Colonic mucosa (tissue), 4 donors: Measurements from ENCODE around the gene CD2AP. TPM values are rescaled to one million over a fixed set of nuclear protein-coding genes. Genes with fewer than 3 reads are reported as not detected.

Experiments
- DNase-seq: peaks from one replicate; pipeline ENCODE4 v3.0.0-alpha.2; 2020
- H3K27ac ChIP-seq: fragments of 200-600 bp; one replicate; pipeline ENCODE4 v1.8.0; 2021
- H3K27me3 ChIP-seq: fragments of 200-600 bp; one replicate; pipeline ENCODE4 v1.8.0; 2021
- H3K36me3 ChIP-seq: fragments of 200-600 bp; one replicate; pipeline ENCODE4 v1.8.0; 2021
- H3K4me1 ChIP-seq: fragments of 200-600 bp; one replicate; pipeline ENCODE4 v1.8.0; 2021; ENCODE audit warnings: mild to moderate bottlenecking
- H3K4me3 ChIP-seq: fragments of 200-600 bp; one replicate; pipeline ENCODE4 v1.8.0; 2021
- H3K9ac ChIP-seq, 2 donors: one replicate each; pipeline ENCODE4 v1.7.0; 2013; ENCODE audit warnings: control low read depth in 2 of 2, low read depth in 2 of 2, low read length in 2 of 2
- H3K9me3 ChIP-seq: fragments of 200-600 bp; one replicate; pipeline ENCODE4 v1.8.0; 2021
- intact Hi-C: fragments of 100-400 bp; cut with DNase I; formaldehyde crosslinking; loops from one replicate; pipeline ENCODE4 v1.14.1; 2022
- total RNA-seq, 2 donors: library from RNA; stranded (reverse); fragmentation: NEBNext Ultra II Directional in 1 of 2; extraction: Animal tissue kit (Norgen Biotek cat#: 25700) in 1 of 2; gene quantifications; one replicate each; pipeline ENCODE4 v1.2.1, GENCODE V29; 2021
- TF ChIP-seq, protein P1 (sequence below): fragments of 200-600 bp; IDR thresholded peaks from one replicate; pipeline ENCODE4 v1.8.0; 2022; ENCODE audit warnings: antibody characterized with exemption, mild to moderate bottlenecking
- donor health status: healthy.
- donor health status: DM: no; HTN: no; CAD: no.
- donor health status: DM: no; HTN: no; CAD: no.

CD2AP gene
- total RNA-seq, 2 donors from 2014 or later = 83.1 to 146 TPM

DNA sequence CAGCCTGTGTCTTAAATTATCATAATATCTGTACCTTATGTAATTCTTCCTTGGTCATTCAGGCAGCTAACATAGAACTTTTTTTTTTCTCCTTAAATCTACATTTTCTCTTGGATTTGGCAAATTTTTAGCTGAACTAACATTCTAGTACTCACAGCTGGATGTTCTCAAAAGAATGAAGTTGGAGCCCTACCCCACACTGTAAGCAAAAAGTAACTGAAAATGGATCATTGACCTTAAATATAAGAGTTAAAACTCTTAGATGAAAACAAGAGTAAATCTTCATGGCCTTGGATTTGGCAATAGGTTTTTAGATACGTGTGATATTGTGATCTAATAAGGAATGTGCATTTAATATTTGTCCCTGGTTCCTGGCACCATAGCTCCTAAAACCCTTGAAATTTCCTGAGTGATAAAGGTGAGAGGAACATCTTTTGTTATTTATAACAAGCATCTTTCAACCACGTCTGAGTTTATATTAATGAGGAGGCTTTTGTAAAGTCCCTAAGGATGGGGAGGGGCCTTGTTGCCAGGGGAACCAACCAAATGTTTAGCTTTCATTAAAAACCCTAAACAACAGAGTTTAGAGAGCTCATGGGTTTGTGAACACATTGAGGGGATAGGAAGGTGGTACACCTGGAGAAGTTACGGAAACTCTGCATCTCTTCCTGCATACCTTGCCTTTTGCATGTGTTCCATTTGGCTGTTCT is 114.7 kb downstream of the CD2AP start:
- intact Hi-C loops = no loop called here
- Histone ChIP-seq H3K36me3 (peaks cover 4% of the 10 kb centered on the region), H3K4me1 (no peaks in the 10 kb centered on the region), H3K27ac (no peak overlapping the region), H3K27me3 (no peaks in the 10 kb centered on the region), H3K4me3 (no peak overlapping the region), H3K9me3 (no peaks in the 10 kb centered on the region), H3K9ac (no peak overlapping the region)
- TF ChIP-seq, protein P1, sequence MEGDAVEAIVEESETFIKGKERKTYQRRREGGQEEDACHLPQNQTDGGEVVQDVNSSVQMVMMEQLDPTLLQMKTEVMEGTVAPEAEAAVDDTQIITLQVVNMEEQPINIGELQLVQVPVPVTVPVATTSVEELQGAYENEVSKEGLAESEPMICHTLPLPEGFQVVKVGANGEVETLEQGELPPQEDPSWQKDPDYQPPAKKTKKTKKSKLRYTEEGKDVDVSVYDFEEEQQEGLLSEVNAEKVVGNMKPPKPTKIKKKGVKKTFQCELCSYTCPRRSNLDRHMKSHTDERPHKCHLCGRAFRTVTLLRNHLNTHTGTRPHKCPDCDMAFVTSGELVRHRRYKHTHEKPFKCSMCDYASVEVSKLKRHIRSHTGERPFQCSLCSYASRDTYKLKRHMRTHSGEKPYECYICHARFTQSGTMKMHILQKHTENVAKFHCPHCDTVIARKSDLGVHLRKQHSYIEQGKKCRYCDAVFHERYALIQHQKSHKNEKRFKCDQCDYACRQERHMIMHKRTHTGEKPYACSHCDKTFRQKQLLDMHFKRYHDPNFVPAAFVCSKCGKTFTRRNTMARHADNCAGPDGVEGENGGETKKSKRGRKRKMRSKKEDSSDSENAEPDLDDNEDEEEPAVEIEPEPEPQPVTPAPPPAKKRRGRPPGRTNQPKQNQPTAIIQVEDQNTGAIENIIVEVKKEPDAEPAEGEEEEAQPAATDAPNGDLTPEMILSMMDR = no peak
- no peak for DNase-seq

DNA sequence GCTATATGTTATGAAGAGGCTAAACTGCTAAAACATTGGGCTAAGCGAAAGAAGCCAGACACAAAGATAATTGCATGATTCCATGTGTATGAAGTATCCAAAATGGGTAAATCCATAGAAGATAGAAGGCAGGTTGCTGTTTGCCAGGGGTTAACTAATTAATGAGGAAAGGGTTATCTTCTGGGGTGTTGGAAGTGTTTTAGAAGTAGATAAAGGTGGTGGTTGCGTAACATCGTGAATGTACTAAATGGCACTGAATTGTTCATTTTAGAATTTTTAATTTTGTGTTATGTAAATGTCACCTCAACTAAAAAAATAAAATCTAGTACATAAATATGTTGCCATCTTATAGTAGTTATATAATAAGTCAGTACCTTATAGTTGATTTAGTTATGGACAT is 116.4 kb downstream of the CD2AP start:
- no peaks in the 10 kb centered on the region for H3K27me3 ChIP-seq
- no peaks in the 10 kb centered on the region for H3K9me3 ChIP-seq
- DNase-seq = no peak
- no peak overlapping the region for H3K27ac ChIP-seq
- H3K9ac ChIP-seq = no peak overlapping the region
- H3K4me1 ChIP-seq = no peaks in the 10 kb centered on the region
- intact Hi-C loops = no loop called here
- TF ChIP-seq, protein P1 = no peak
- H3K36me3 ChIP-seq = no peaks in the 10 kb centered on the region
- no peak overlapping the region for H3K4me3 ChIP-seq

DNA sequence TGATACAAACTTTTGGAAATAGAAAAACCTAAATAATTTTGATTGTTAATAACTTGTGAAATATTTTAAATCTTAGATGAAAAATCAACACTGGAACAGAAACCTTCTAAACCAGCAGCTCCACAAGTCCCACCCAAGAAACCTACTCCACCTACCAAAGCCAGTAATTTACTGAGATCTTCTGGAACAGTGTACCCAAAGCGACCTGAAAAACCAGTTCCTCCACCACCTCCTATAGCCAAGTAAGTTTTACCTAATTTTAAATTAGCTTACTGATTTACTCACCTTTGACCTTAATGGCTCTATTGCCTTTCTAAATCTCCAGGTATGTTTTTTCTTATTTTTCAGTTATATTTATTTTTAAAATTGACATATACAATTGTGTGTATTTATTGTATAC is 118.2 kb downstream of the CD2AP start:
- intact Hi-C loops = no loop called here
- H3K4me1 ChIP-seq = no peaks in the 10 kb centered on the region
- H3K9me3 ChIP-seq = no peaks in the 10 kb centered on the region
- peak overlapping the region; percentile 31 for H3K27ac ChIP-seq
- H3K4me3 ChIP-seq = no peak overlapping the region
- H3K36me3 ChIP-seq = no peaks in the 10 kb centered on the region
- TF ChIP-seq, protein P1 = no peak
- no peak overlapping the region for H3K9ac ChIP-seq
- peak; percentile 80 for DNase-seq
- H3K27me3 ChIP-seq = no peaks in the 10 kb centered on the region

DNA sequence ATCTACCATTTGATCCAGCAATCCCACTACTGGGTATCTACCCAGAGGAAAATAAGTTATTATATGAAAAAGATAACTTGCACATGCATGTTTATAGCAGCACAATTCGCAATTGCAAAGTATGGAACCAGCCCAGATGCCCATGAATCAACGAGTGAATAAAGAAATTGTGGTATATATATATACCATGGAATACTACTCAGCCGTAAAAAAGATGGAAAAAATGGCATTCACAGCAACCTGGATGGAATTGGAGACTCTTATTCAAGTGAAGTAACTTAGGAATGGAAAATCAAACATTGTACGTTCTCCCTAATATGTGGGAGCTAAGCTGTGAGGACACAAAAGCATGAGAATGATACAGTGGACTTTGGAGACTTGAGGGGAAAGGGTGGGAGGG is 120.8 kb downstream of the CD2AP start:
- no peaks in the 10 kb centered on the region for H3K36me3 ChIP-seq
- H3K27me3 ChIP-seq = no peaks in the 10 kb centered on the region
- H3K9me3 ChIP-seq = no peaks in the 10 kb centered on the region
- DNase-seq = no peak
- no peak overlapping the region for H3K4me3 ChIP-seq
- no peak overlapping the region for H3K27ac ChIP-seq
- TF ChIP-seq, protein P1 = no peak
- intact Hi-C loops = no loop called here
- H3K9ac ChIP-seq = no peak overlapping the region
- H3K4me1 ChIP-seq = no peaks in the 10 kb centered on the region

DNA sequence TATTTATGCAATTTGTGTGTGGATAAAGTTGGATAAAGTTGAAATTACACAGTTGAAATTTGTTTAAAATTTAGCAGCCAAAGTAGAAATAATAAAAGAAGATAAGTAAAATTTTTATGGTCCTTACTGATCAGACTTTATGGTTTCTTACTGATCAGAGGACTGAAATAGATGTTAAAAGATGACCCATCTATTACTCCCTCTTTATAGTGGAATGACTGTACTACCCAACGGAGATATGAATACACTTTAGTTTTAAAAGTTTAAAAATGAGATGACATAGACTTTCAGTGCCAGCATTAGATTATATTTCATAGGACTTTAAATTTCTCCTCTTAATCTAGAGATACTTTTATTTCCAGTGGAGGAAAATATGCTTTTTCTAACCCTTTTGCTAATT is 121.9 kb downstream of the CD2AP start:
- Histone ChIP-seq H3K4me1 (no peaks in the 10 kb centered on the region), H3K9ac (no peak overlapping the region), H3K27ac (no peak overlapping the region), H3K9me3 (no peaks in the 10 kb centered on the region), H3K27me3 (no peaks in the 10 kb centered on the region), H3K4me3 (no peak overlapping the region), H3K36me3 (no peaks in the 10 kb centered on the region)
- intact Hi-C loops = no loop called here
- DNase-seq = no peak
- TF ChIP-seq, protein P1 = no peak
